VCaP (cell line): ENCODE results near the gene OR7C2.

Source experiments
- H3K27ac ChIP-seq: fragments of 450-650 bp; 2 replicates; pipeline ENCODE4 v1.5.1; 2017
- TF ChIP-seq, protein P1 (sequence below): fragments of 450-650 bp; conservative IDR thresholded peaks from 2 replicates; pipeline ENCODE4 v1.5.1; 2017; ENCODE audit warnings: mild to moderate bottlenecking, moderate library complexity

The OR7C2 gene

GRCh38 chr19:14979476-14980255 is 38.4 kb downstream of the OR7C2 start, which contains the start of gene SLC1A6:
Gene SLC1A6 (minus strand): TSS chr19:14979864. CDS start chr19:14972910, 6,954 bp downstream.
- H3K27ac ChIP-seq = no peak within 1 kb of the TSS
- TF ChIP-seq, protein P1, sequence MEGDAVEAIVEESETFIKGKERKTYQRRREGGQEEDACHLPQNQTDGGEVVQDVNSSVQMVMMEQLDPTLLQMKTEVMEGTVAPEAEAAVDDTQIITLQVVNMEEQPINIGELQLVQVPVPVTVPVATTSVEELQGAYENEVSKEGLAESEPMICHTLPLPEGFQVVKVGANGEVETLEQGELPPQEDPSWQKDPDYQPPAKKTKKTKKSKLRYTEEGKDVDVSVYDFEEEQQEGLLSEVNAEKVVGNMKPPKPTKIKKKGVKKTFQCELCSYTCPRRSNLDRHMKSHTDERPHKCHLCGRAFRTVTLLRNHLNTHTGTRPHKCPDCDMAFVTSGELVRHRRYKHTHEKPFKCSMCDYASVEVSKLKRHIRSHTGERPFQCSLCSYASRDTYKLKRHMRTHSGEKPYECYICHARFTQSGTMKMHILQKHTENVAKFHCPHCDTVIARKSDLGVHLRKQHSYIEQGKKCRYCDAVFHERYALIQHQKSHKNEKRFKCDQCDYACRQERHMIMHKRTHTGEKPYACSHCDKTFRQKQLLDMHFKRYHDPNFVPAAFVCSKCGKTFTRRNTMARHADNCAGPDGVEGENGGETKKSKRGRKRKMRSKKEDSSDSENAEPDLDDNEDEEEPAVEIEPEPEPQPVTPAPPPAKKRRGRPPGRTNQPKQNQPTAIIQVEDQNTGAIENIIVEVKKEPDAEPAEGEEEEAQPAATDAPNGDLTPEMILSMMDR = no peak

GRCh38 chr19:14985133-14985532 is 43.8 kb downstream of the OR7C2 start:
- no peak overlapping the region for H3K27ac ChIP-seq
- TF ChIP-seq, protein P1 = no peak
